ENCODE data around the gene S100A13.

GRCh38 chr1:153667439-153667838 is 40.1 kb upstream of the S100A13 start:
- TF ChIP-seq TAF1 (IDR thresholded peaks at IDR 0.05; ENCODE audit: low read depth, low read length) (no peak), POLR2A (IDR thresholded peaks at IDR 0.05; ENCODE audit: low read depth, low read length) (no peak), POLR2AphosphoS5 (IDR thresholded peaks at IDR 0.05; ENCODE audit: low read depth, low read length) (no peak), SPI1 (IDR thresholded peaks at IDR 0.05; ENCODE audit: low read depth, low read length) (no peak), PAX5 (IDR thresholded peaks at IDR 0.05; ENCODE audit: insufficient read depth, low read length, severe bottlenecking) (no peak), POU2F2 (IDR thresholded peaks at IDR 0.05; ENCODE audit: low read depth, low read length) (no peak)

Measured in GM12891 (cell line).